ENCODE results near the gene RFX3.

RFX3 gene

DNA sequence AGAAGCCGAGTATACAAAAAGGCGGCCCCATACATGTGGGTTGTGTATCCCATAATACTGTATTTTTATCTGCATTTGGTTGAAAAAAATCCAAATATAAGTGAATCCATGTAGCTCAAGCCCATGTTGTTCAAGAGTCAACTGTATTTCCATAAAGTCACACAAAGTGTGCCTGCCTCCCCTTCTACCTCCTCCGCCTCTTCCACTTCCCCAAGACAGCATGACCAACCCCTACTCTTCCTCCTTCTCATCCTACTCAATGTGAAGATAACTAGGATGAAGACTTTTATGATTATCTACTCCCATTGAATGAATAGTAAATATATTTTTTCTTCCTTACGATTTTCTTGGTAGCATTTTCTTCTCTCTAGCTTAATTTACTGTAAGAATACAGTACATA is 92.7 kb downstream of the RFX3 start:
- no peak for DNase-seq (ENCODE audit: extremely low read depth, low read depth)
- TF ChIP-seq, protein P1, sequence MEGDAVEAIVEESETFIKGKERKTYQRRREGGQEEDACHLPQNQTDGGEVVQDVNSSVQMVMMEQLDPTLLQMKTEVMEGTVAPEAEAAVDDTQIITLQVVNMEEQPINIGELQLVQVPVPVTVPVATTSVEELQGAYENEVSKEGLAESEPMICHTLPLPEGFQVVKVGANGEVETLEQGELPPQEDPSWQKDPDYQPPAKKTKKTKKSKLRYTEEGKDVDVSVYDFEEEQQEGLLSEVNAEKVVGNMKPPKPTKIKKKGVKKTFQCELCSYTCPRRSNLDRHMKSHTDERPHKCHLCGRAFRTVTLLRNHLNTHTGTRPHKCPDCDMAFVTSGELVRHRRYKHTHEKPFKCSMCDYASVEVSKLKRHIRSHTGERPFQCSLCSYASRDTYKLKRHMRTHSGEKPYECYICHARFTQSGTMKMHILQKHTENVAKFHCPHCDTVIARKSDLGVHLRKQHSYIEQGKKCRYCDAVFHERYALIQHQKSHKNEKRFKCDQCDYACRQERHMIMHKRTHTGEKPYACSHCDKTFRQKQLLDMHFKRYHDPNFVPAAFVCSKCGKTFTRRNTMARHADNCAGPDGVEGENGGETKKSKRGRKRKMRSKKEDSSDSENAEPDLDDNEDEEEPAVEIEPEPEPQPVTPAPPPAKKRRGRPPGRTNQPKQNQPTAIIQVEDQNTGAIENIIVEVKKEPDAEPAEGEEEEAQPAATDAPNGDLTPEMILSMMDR (IDR thresholded peaks at IDR 0.05; ENCODE audit: low read depth, low read length, missing control alignments), result no peak
- no peak overlapping the region for H3K4me3 ChIP-seq (replicated peaks; ENCODE audit: low read depth, low read length)

- H3K4me3 ChIP-seq (replicated peaks; ENCODE audit: low read depth, low read length), result no peak overlapping the region
- TF ChIP-seq, protein P1 (IDR thresholded peaks at IDR 0.05; ENCODE audit: low read depth, low read length, missing control alignments), result no peak
- DNase-seq (ENCODE audit: extremely low read depth, low read depth), result no peak
These were observed 93.9 kb downstream of the RFX3 start for GRCh38 chr9:3431890-3432289.

- TF ChIP-seq, protein P1 (IDR thresholded peaks at IDR 0.05; ENCODE audit: low read depth, low read length, missing control alignments), result no peak
- no peak for DNase-seq (ENCODE audit: extremely low read depth, low read depth)
- no peak overlapping the region for H3K4me3 ChIP-seq (replicated peaks; ENCODE audit: low read depth, low read length)
These were observed 105.9 kb downstream of the RFX3 start for GRCh38 chr9:3419893-3420292.

- no peak overlapping the region for H3K4me3 ChIP-seq (replicated peaks; ENCODE audit: low read depth, low read length)
- TF ChIP-seq, protein P1 (IDR thresholded peaks at IDR 0.05; ENCODE audit: low read depth, low read length, missing control alignments), result no peak
- no peak for DNase-seq (ENCODE audit: extremely low read depth, low read depth)
These were observed 109.9 kb downstream of the RFX3 start for GRCh38 chr9:3415906-3416305.

DNA sequence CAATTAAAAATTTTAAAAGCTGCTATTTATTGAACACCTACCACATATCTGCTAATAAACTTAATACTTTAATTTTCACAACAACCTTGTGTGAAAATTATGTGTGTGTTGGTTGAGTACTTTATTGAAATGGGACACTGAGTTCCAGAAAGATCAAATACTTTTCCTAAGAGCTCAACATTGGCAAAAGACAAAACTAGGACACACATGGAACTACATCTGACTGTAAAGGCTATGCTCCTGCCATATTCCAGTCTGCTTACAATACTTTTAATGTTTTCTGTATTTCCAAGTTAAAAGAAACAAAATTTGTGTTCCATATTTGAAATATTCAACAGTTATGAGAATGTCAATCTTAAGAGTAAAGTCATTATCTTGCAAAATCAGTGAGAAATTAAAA is 111.8 kb downstream of the RFX3 start:
- TF ChIP-seq, protein P1 (IDR thresholded peaks at IDR 0.05; ENCODE audit: low read depth, low read length, missing control alignments), result no peak
- DNase-seq (ENCODE audit: extremely low read depth, low read depth), result no peak
- H3K4me3 ChIP-seq (replicated peaks; ENCODE audit: low read depth, low read length), result no peak overlapping the region

DNA sequence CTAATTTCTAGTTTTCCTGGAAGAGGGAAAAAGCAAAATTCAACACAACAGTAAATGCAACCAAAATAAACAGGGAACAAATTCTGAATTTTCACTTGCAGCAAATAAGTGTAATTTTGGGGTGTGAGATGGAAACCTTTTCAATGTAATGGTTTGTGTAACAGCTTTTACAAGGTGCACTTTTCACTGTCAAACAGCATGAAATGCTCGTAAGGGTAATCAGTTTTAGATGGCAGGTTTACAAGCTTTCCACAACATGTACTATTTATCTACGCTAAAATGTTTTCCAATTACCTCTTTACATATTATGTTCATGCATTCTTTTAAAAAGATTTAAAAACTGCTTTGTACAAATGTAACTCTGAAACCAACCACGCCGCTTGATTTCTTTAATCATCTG is 115.3 kb downstream of the RFX3 start:
- TF ChIP-seq, protein P1 (IDR thresholded peaks at IDR 0.05; ENCODE audit: low read depth, low read length, missing control alignments), result no peak
- DNase-seq (ENCODE audit: extremely low read depth, low read depth), result no peak
- no peak overlapping the region for H3K4me3 ChIP-seq (replicated peaks; ENCODE audit: low read depth, low read length)

- TF ChIP-seq, protein P1 (IDR thresholded peaks at IDR 0.05; ENCODE audit: low read depth, low read length, missing control alignments), result no peak
- H3K4me3 ChIP-seq (replicated peaks; ENCODE audit: low read depth, low read length), result no peak overlapping the region
- DNase-seq (ENCODE audit: extremely low read depth, low read depth), result no peak
These were observed 116.3 kb downstream of the RFX3 start for GRCh38 chr9:3409453-3409852.
